ENCODE measurements around the gene DNMT3L. TPM values are rescaled to one million over a fixed set of nuclear protein-coding genes. Genes with fewer than 3 reads are reported as not detected.

The DNMT3L gene
- total and polyA plus RNA-seq, 7 donors: not detected

GRCh38 chr21:44301141-44301540 lies 39.4 kb upstream of the DNMT3L start:
- Histone ChIP-seq H3K4me3 (peak overlapping the region; percentile 80 to 96 (median 92)), H3K27ac (peak overlapping the region; percentile 89 to 96 (median 92)), H3K9me3 (no peaks in the 10 kb centered on the region), H3K27me3 (peaks cover 0 to 11% (median 10%) of the 10 kb centered on the region in 3 donors), H3K36me3 (no peaks in the 10 kb centered on the region), H3K4me1 (peaks cover 0 to 68% (median 51%) of the 10 kb centered on the region in 4 donors)
- TF ChIP-seq, protein P1, sequence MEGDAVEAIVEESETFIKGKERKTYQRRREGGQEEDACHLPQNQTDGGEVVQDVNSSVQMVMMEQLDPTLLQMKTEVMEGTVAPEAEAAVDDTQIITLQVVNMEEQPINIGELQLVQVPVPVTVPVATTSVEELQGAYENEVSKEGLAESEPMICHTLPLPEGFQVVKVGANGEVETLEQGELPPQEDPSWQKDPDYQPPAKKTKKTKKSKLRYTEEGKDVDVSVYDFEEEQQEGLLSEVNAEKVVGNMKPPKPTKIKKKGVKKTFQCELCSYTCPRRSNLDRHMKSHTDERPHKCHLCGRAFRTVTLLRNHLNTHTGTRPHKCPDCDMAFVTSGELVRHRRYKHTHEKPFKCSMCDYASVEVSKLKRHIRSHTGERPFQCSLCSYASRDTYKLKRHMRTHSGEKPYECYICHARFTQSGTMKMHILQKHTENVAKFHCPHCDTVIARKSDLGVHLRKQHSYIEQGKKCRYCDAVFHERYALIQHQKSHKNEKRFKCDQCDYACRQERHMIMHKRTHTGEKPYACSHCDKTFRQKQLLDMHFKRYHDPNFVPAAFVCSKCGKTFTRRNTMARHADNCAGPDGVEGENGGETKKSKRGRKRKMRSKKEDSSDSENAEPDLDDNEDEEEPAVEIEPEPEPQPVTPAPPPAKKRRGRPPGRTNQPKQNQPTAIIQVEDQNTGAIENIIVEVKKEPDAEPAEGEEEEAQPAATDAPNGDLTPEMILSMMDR (IDR thresholded peaks at IDR 0.05): no peak
- no peak for TF ChIP-seq EP300 (IDR thresholded peaks at IDR 0.05)
- no peak for TF ChIP-seq POLR2AphosphoS5 (IDR thresholded peaks at IDR 0.05)
- TF ChIP-seq POLR2A (IDR thresholded peaks at IDR 0.05): no peak
- intact Hi-C loops (cut with DNase I): loop anchor here (2.0 kb wide), 1 partner anchor 38 kb away; the partner anchor contains the start of gene CFAP410
- WGBS, 2 donors: 17 to 59% methylated on average over 13 of the region's 13 CpGs
- DNase-seq: no peak

- peak; percentile 88 for DNase-seq
- intact Hi-C loops (cut with DNase I): loop anchor here (2.0 kb wide), 1 partner anchor 38 kb away; the partner anchor contains the start of gene CFAP410
- Histone ChIP-seq H3K27me3 (peaks cover 0 to 18% (median 17%) of the 10 kb centered on the region in 3 donors), H3K9me3 (no peaks in the 10 kb centered on the region), H3K4me1 (peaks cover 0 to 63% (median 51%) of the 10 kb centered on the region in 4 donors), H3K36me3 (no peaks in the 10 kb centered on the region), H3K27ac (peak overlapping the region; percentile 89 to 96 (median 92)), H3K4me3 (peak overlapping the region; percentile 80 to 96 (median 92))
- TF ChIP-seq POLR2AphosphoS5 (IDR thresholded peaks at IDR 0.05): peak in 2 of 4 donors; percentile 59 to 61
- TF ChIP-seq POLR2A (IDR thresholded peaks at IDR 0.05): no peak
- TF ChIP-seq, protein P1 (IDR thresholded peaks at IDR 0.05): no peak
- 0 to 2% methylated on average over 67 of the region's 67 CpGs for WGBS, 2 donors
These were observed 38.7 kb upstream of the DNMT3L start for GRCh38 chr21:44300262-44300959.

GRCh38 chr21:44299458-44300261 lies 38.0 kb upstream of the DNMT3L start, which contains the start of gene PFKL:
Gene PFKL (plus strand): TSS chr21:44300053. CDS start chr21:44300106, 53 bp downstream.
- no peaks in the 10 kb centered on the region for H3K36me3 ChIP-seq
- peak within 1 kb of the TSS; percentile 80 to 96 (median 92) for H3K4me3 ChIP-seq
- H3K4me1 ChIP-seq: peaks cover 0 to 63% (median 51%) of the 10 kb centered on the region in 4 donors
- WGBS, 2 donors: 1% methylated on average over 94 of the region's 94 CpGs
- peak within 1 kb of the TSS; percentile 89 to 96 (median 92) for H3K27ac ChIP-seq
- H3K9me3 ChIP-seq: no peaks in the 10 kb centered on the region
- H3K27me3 ChIP-seq: peaks cover 0 to 25% (median 25%) of the 10 kb centered on the region in 3 donors
- intact Hi-C loops (cut with DNase I): loop anchor here (2.0 to 5.0 kb wide), 3 partner anchors 39 to 432 kb away; partner anchors contain the start of genes AGPAT3, CFAP410 and TRAPPC10
- peak; percentile 81 for DNase-seq
- TF ChIP-seq POLR2A (IDR thresholded peaks at IDR 0.05) (peak in 1 of 2 donors; percentile 33), EP300 (IDR thresholded peaks at IDR 0.05) (no peak), POLR2AphosphoS5 (IDR thresholded peaks at IDR 0.05) (peak; percentile 47 to 82 (median 69))

- 14 to 32% methylated on average over 10 of the region's 10 CpGs for WGBS, 2 donors
- TF ChIP-seq POLR2AphosphoS5 (IDR thresholded peaks at IDR 0.05): no peak
- no peak for TF ChIP-seq EP300 (IDR thresholded peaks at IDR 0.05)
- TF ChIP-seq, protein P1 (IDR thresholded peaks at IDR 0.05): no peak
- TF ChIP-seq POLR2A (IDR thresholded peaks at IDR 0.05): no peak
- intact Hi-C loops (cut with DNase I): loop anchor here (2.0 to 5.0 kb wide), 2 partner anchors 286 to 432 kb away; partner anchors contain the start of genes AGPAT3 and TRAPPC10
- Histone ChIP-seq H3K36me3 (no peaks in the 10 kb centered on the region), H3K4me3 (peak overlapping the region; percentile 74 to 96 (median 92)), H3K4me1 (peaks cover 0 to 63% (median 48%) of the 10 kb centered on the region in 4 donors), H3K27ac (peak overlapping the region; percentile 89 to 96 (median 92)), H3K9me3 (no peaks in the 10 kb centered on the region), H3K27me3 (peaks cover 0 to 31% (median 30%) of the 10 kb centered on the region in 3 donors)
- no peak for DNase-seq
These were observed 37.4 kb upstream of the DNMT3L start for GRCh38 chr21:44299085-44299457.
